Activated CD8-positive, alpha-beta memory T cell treated with anti-CD3 and anti-CD28 coated beads, Interleukin-2, amount 50 U/mL, for 1 hour (primary cell): Measurements from ENCODE around the gene ALDH18A1.

ENCODE experiments used
- DNase-seq: peaks from one replicate; pipeline ENCODE4 v3.0.0-alpha.2; 2020; ENCODE audit errors: extremely low read depth

ALDH18A1 gene

DNA sequence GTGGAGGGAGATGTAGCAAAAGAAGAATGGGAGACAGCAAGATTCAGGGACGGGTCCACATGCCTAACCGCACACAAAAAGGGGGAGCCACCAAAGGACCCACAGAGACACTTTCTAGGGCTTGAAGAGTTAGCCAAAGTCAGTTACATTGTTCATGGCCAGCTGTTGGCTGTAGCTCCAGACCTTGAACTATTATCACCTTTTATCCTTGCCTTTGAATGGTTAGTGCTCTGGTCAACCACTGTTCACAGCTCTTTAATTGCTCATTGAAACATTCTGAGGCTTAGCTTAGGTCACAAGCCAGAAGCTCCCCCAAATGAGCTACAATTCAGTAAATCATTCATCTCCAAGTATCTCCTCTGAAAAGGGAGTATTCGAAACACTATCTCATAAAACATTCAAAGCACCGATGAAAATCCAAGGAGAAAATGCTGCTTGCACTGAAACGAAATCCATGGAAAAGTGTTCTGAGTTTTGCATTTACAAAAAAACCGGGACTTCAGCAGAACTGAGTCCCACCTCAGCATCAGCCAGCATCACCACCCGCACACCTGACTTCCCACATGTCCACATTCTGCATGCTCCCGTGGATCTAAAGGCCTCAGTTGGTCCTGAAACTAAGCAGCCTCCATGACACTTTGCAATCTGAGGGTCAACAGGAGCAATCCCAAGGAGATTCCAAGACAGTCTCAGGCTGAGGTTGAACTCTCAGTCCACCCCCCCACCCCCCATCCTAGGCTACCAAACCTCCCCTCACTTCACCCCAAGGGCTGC is 99.3 kb downstream of the ALDH18A1 start:
- DNase-seq, result no peak
